ENCODE measurements around the gene OCEL1.

OCEL1 gene

DNA sequence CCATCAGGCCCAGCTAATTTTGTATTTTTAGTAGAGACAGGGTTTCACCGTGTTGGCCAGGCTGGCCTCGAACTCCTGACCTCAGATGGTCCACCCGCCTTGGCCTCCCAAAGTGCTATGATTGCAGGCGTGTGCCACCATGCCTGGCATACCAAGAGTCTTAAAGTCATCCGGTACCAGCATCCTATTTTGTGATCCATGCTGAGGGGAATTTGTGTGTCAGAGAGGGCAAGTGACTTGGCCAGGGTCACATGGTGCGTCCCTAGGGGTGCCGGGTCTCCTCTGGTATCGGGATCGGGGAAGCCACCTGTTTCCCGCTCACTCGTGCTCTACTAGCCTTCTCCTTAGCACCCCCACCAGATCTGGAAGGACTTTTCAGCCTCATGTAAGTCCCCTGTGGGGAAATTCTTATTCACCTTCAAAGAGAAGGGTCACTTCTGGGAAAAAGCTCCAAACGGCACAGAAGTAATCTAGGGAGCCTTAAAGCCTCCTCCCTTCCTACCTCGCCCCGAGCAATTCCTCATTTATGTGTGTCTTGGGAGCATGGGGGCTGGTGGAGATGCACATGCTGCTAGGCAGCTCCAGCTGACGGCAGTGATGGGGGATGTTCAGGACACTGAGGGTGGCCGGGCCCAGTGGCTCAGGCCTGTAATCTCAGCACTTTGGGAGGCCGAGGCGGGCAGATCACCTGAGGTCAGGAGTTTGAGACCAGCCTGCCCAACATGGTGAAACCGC, 49.6 kb downstream of the OCEL1 start:
- DNase-seq (ENCODE audit: low read depth in 2 of 2), result no peak
- no peak for TF ChIP-seq CTCF (IDR thresholded peaks at IDR 0.05; ENCODE audit: low read depth, low read length)
- no peak overlapping the region for H3K4me3 ChIP-seq (replicated peaks in 1 of 2; ENCODE audit: low read depth in 2 of 2, low read length in 2 of 2)
